Measurements from ENCODE around the gene ATP1B3. TPM values are rescaled to one million over a fixed set of nuclear protein-coding genes. Genes with fewer than 3 reads are reported as not detected.
"Not testable (repeated sequence)": the region's sequence is repeated elsewhere in the genome, so short reads cannot be mapped to it uniquely, and the experiment has no call there.

Gene ATP1B3
- total RNA-seq, 1 experiment from 2014 or later, result 94.3 TPM

DNA sequence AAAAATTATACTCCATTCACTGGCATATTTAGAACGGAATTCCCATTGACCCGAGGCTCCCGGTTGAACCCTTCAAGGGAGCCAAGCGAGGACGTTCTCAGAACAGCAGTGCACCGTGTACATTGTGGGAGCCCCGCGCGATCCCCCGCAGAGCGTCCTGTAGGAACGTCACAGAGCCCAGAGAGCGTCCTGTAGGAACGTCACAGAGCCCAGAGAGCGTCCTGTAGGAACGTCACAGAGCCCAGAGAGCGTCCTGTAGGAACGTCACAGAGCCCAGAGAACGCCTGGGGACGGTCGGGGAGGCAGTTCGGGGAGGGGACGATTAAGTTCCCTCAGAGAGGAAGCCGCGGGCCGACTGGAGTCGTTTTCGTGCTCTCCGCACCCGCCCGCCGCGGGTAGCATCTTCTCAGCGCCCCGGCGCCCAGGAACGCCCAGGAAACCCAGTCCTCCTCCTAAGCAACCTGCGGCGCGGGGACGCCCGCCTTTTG is 506 bp upstream of the ATP1B3 start:
- peaks cover 8% of the 10 kb centered on the region; the same call in 1 of the 2 replicates for H3K36me3 ChIP-seq
- peak overlapping the region; percentile 90 for H3K4me3 ChIP-seq
- H3K9me3 ChIP-seq (replicated peaks), result no peaks in the 10 kb centered on the region
- peak; percentile 71 to 77 for DNase-seq
- peaks cover 8% of the 10 kb centered on the region; the same call in 1 of the 2 replicates for H3K4me1 ChIP-seq
- H3K27ac ChIP-seq, result peak overlapping the region; percentile 54
- H3K27me3 ChIP-seq, result no peaks in the 10 kb centered on the region

DNA sequence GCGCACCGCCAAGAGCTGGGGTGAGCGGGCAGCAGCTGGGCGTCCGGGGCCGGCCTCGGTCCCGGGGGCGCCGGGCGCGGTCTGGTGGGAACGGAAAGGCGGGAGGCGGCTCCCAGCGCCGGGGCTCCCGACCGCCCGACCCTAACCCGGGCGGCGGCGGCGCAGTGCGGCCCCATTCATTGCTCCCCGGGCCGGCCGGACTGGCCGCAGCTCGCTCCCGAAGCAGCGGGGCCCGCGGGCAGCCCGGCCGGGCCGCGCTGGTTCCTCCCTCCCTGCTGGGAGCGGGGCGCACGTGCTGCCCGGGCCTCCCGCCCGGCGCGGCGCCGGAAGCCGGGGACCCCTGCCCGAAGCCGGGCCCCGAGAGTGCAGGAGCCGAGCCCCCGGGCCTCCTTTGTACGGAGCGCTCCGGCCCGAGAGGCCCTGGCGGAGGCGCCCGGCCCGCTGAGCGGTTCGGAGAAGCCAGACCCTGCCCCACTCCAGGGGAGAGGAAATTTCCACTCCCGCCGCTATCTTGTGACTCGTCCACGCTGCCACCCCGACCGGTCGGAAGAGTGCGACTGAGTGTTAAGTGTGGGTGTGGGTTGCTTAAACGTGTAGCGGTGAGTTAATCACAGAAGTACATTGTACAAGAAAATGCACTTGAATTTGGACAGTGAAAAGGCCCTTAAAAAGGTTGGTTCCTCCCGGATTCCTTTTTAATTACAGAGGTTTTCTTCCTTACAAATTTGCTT is 613 bp downstream of the ATP1B3 start:
- Histone ChIP-seq H3K27ac (peak overlapping the region; percentile 64), H3K4me3 (peak overlapping the region; percentile 90), H3K27me3 (no peaks in the 10 kb centered on the region), H3K36me3 (peaks cover 8% of the 10 kb centered on the region; the same call in 1 of the 2 replicates), H3K9me3 (replicated peaks) (no peaks in the 10 kb centered on the region), H3K4me1 (peaks cover 8% of the 10 kb centered on the region; the same call in 1 of the 2 replicates)
- DNase-seq, result peak; percentile 49 to 59

DNA sequence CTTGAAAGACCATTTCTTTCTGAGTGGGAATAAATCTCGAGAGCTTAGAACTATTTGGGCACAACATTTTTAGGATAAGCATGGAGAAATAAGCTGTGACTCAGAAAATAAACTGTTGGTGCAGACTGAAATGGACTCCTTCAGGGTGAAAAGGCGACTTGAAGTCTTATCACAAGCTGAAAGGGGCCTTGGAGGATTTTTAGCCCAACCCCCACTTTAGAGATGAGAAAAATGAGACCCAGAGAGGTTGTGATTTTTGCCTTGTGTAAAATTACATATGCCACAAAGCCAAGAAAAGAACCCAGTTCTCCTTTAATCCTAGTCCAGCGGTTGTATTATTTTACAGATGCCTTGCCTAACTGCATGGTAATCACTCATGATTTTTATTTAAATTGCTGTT is 1.5 kb downstream of the ATP1B3 start:
- Histone ChIP-seq H3K4me3 (peak overlapping the region; percentile 90), H3K36me3 (peaks cover 8% of the 10 kb centered on the region; the same call in 1 of the 2 replicates), H3K27ac (peak overlapping the region; percentile 64; the same call in 1 of the 2 replicates), H3K9me3 (replicated peaks) (no peaks in the 10 kb centered on the region), H3K4me1 (peaks cover 8% of the 10 kb centered on the region; the same call in 1 of the 2 replicates), H3K27me3 (no peaks in the 10 kb centered on the region)
- peak; percentile 8 to 34 for DNase-seq

DNA sequence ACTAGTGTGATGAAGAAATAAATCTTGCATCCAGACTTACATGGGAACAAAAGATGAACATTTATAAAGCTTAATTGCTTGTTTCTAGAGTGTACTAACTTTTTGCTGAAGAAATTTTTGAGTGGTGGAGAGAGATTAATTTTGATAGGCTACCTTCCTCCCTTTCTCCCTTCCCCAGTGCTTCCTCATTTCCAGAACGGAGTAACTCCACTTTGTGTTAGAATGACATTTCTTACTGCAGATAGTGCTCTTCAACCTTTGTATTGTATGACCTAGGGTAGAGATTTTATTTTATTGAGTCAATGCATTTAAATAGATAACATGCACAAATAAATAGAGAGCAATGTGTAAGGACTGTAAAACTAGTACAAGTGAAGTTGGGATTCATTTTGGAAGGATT is 1.9 kb downstream of the ATP1B3 start:
- peak in 1 of 2 experiments; percentile 12 for DNase-seq
- H3K4me1 ChIP-seq, result peaks cover 8% of the 10 kb centered on the region; the same call in 1 of the 2 replicates
- peaks cover 8% of the 10 kb centered on the region; the same call in 1 of the 2 replicates for H3K36me3 ChIP-seq
- no peaks in the 10 kb centered on the region for H3K27me3 ChIP-seq
- H3K9me3 ChIP-seq (replicated peaks), result no peaks in the 10 kb centered on the region
- peak overlapping the region; percentile 90 for H3K4me3 ChIP-seq
- no peak overlapping the region for H3K27ac ChIP-seq

DNA sequence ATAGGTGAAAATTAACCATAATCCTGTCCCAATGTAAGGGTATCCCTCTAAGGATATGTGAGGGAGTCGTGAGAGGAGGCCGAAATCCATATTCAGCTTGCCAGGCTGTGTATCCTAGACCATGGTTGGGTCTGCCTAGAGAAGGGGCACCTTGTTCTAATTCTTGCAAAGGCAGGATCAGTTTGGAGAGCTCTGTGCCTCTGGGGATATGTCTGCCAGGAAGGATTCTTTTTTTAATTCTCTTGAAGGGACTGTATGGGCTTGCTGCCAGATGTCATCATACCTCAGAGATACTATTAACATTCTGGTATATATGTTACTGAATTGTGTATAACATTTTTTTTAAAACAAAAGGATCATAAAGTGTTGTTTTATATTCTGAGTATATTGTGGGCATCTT is 2.4 kb downstream of the ATP1B3 start:
- H3K27ac ChIP-seq, result no peak overlapping the region
- DNase-seq, result peak; percentile 16 to 38
- peaks cover 8% of the 10 kb centered on the region; the same call in 1 of the 2 replicates for H3K36me3 ChIP-seq
- no peaks in the 10 kb centered on the region for H3K27me3 ChIP-seq
- H3K4me3 ChIP-seq, result peak overlapping the region; percentile 90
- no peaks in the 10 kb centered on the region for H3K9me3 ChIP-seq (replicated peaks)
- H3K4me1 ChIP-seq, result peaks cover 8% of the 10 kb centered on the region; the same call in 1 of the 2 replicates

DNA sequence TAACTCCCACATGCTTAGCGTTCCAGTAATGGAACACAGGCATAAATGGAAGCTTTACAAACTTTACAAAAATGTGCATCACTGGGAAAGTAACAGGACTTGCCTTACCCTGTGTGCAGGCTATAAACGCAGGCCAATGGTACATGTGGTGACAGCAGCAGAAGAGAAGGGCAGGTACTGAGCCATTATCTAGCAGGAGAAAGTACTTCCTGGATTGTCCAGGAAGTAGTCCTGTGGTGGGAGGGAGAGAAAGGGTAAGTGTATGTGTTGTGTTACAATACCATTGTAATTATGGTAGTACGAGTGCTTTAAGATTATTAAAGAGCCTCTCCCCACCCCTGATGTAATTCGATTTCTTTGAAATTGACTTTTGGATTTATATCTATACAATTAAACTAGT is 5.3 kb downstream of the ATP1B3 start:
- no peak for DNase-seq
- Histone ChIP-seq H3K27me3 (no peaks in the 10 kb centered on the region), H3K4me1 (peaks cover 8% of the 10 kb centered on the region; the same call in 1 of the 2 replicates), H3K9me3 (replicated peaks) (no peaks in the 10 kb centered on the region), H3K4me3 (no peak overlapping the region), H3K36me3 (peaks cover 24% of the 10 kb centered on the region), H3K27ac (no peak overlapping the region)

DNA sequence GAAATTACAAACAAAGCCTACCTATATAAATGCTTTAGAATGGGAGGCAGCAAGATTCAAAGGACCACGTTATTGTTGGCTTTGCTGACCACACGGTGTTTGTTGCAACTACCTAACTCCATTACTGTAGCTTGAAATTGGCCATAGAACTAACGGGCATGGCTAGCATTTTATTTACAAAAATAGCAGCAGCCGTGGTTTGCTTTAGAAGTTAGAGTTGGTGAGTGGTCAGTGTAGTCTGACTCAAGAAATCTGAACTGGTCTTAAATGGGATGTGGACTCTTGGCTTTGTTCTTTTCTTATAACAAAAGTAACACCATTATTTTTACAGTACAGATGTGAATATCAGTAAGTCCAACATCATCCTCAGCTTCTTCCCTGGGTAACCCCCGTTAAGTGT is 10.6 kb downstream of the ATP1B3 start:
- Histone ChIP-seq H3K36me3 (peaks cover 34% of the 10 kb centered on the region), H3K9me3 (replicated peaks) (no peaks in the 10 kb centered on the region; the same call in 1 of the 2 replicates), H3K4me3 (no peak overlapping the region), H3K27me3 (no peaks in the 10 kb centered on the region), H3K27ac (no peak overlapping the region), H3K4me1 (no peaks in the 10 kb centered on the region)
- no peak for DNase-seq

DNA sequence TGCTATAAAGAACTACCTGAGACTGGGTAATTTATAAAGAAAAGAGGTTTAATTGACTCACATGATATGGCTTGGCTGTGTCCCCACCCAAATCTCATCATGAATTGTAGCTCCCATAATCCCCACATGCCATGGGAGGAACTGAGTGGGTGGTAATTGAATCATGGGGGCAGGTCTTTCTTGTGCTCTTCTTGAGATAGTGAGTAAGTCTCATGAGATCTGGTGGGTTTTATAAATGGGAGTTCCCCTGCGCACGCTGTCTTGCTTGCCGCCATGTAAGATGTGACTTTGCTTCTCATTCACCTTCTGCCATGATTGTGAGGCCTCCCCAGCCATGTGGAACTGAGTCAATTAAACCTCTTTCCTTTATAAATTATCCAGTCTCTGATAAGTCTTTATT is 12.1 kb downstream of the ATP1B3 start:
- H3K4me3 ChIP-seq; DNase-seq; H3K27me3 ChIP-seq; H3K27ac ChIP-seq; H3K4me1 ChIP-seq; H3K9me3 ChIP-seq (replicated peaks): not testable (repeated sequence)
- H3K36me3 ChIP-seq, result peaks cover 39% of the 10 kb centered on the region

DNA sequence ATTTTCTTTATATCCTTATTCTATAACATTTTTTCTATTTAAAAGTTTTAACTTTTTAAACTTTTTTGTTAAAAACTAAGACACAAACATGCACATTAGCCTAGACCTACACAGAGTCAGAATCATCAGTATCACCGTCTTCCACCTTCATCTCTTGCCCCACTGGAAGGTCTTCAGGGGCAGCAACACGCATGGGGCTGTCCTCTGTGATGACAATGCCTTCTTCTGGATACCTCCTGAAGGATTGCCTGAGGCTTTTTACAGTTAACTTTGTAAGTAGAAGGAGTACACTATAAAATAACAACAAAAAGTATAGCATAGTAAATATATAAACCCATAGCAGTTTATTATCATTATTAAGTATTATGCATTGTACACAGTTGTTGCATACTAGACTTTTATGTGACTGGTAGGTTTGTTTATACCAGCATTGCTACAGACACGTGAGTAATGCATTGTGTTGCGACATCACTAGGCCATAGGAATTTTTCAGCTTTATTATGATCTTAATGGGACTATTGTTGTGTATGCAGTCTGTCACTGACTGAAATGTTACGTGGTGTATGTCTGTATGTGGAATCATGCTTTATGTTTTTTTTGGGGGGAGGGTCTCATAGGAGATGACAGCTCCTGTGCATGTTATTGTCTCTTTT is 18.2 kb downstream of the ATP1B3 start:
- Histone ChIP-seq H3K36me3 (peaks cover 34% of the 10 kb centered on the region), H3K4me1 (no peaks in the 10 kb centered on the region), H3K27me3 (no peaks in the 10 kb centered on the region), H3K27ac (no peak overlapping the region), H3K9me3 (replicated peaks) (peaks cover 5% of the 10 kb centered on the region; the same call in 1 of the 2 replicates), H3K4me3 (no peak overlapping the region)
- DNase-seq, result no peak

DNA sequence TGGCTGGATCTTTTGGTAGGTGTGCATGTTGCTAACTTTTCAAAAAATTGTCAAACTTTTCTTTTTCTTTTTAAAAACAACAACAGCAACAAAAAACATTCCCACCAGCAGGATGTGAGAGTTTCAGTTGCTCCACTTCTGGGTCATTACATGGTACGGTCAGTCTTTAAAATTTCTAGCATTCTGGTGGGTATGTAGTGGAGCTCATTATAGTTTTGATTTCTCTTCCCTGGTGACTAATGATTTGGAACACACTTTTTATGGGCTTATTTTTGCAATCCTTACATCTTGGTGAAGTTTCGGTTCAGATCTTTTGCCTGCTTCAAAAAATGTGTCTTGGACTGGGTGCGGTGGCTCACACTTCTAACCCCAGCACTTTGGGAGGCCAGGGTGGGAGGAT is 19.3 kb downstream of the ATP1B3 start:
- Histone ChIP-seq H3K27ac (no peak overlapping the region), H3K4me1 (no peaks in the 10 kb centered on the region), H3K9me3 (replicated peaks) (peaks cover 10% of the 10 kb centered on the region; the same call in 1 of the 2 replicates), H3K4me3 (no peak overlapping the region), H3K36me3 (peaks cover 41% of the 10 kb centered on the region), H3K27me3 (no peaks in the 10 kb centered on the region)
- DNase-seq, result no peak

DNA sequence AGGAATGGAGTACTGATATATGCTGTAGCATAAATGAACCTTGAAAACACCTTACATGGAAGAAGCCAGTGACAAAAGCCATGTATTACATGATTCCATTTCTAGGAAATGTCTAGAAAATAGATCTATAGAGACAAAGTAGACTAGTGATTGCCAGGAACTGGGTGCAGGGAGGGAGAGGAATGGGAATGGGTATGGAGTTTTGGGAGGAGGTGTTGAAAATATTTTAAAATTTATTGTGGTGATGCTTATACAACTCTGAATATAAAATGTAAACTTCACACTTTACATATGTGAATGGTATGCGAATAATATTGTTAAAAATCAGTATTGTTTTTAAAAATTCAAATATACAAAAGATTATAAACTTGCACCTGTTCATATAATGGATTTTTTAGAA is 22.5 kb downstream of the ATP1B3 start:
- no peak for DNase-seq
- Histone ChIP-seq H3K9me3 (replicated peaks) (peaks cover 10% of the 10 kb centered on the region; the same call in 1 of the 2 replicates), H3K27ac (no peak overlapping the region), H3K27me3 (no peaks in the 10 kb centered on the region), H3K4me3 (no peak overlapping the region), H3K4me1 (no peaks in the 10 kb centered on the region), H3K36me3 (peaks cover 45% of the 10 kb centered on the region)

DNA sequence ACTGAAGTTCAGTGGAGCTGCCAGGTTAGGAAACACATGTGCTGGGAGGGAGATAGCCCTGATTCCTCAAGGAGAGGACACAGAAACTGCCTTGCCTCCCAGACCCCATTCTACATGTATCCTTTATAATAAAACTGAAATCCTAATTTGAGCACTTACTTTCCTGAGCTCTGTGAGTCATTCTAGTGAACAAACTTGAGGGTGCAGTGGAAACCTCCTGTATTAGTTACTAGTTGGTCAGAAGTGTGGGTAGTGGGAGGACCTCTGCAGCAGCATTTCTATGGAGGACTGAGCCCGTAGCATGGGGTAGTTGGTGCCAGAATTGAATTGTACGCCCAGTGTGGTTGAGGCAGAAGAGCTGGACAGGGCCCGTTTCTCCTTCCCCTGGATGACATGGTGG is 23.9 kb downstream of the ATP1B3 start:
- Histone ChIP-seq H3K4me1 (no peaks in the 10 kb centered on the region), H3K27ac (no peak overlapping the region), H3K36me3 (peaks cover 44% of the 10 kb centered on the region), H3K9me3 (replicated peaks) (peaks cover 10% of the 10 kb centered on the region; the same call in 1 of the 2 replicates), H3K27me3 (no peaks in the 10 kb centered on the region), H3K4me3 (no peak overlapping the region)
- no peak for DNase-seq

DNA sequence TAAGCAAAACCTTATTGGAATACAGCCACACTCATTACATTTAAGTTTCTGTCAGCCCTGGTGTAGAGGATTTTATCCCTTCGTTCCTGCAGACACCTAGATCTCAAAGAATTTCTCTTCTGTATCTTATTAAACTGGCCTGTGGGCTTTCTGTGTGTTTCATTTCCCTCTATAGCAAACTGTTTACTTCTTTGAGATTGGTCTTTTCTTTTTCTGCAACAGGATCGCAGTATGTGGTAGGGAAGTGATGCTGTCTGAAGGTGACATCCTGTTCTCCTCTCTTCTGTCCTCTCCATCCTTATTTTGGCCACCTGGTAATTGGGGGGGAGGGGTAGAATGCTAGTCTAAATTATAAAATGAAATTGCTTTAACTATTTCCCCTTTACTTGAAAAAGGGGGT is 25.5 kb downstream of the ATP1B3 start:
- H3K27me3 ChIP-seq, result no peaks in the 10 kb centered on the region
- H3K4me1 ChIP-seq, result no peaks in the 10 kb centered on the region
- H3K4me3 ChIP-seq, result no peak overlapping the region
- peaks cover 10% of the 10 kb centered on the region; the same call in 1 of the 2 replicates for H3K9me3 ChIP-seq (replicated peaks)
- DNase-seq, result no peak
- H3K27ac ChIP-seq, result no peak overlapping the region
- H3K36me3 ChIP-seq, result peaks cover 53% of the 10 kb centered on the region

DNA sequence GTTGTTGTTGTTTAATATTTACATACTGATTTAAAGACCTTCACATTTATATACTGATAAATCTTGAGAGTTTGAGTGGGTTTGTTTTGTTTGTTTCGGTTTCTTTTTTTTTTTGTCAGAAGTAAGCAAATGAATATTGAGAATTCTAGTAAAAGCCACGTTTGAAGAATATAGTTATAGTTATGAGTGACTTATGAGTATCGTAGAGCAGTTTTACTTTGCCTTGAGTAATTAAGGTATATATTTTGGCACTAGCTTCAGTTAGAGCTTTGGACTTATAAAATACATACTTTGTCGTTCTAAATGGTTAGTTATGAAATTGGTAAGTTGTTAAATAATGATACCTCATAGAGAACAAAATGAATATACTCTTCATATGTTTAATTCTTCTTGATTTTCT is 27.8 kb downstream of the ATP1B3 start:
- peaks cover 50% of the 10 kb centered on the region for H3K36me3 ChIP-seq
- H3K9me3 ChIP-seq (replicated peaks), result peaks cover 6% of the 10 kb centered on the region; the same call in 1 of the 2 replicates
- no peak overlapping the region for H3K27ac ChIP-seq
- no peaks in the 10 kb centered on the region for H3K27me3 ChIP-seq
- H3K4me1 ChIP-seq, result no peaks in the 10 kb centered on the region
- no peak for DNase-seq
- no peak overlapping the region for H3K4me3 ChIP-seq

DNA sequence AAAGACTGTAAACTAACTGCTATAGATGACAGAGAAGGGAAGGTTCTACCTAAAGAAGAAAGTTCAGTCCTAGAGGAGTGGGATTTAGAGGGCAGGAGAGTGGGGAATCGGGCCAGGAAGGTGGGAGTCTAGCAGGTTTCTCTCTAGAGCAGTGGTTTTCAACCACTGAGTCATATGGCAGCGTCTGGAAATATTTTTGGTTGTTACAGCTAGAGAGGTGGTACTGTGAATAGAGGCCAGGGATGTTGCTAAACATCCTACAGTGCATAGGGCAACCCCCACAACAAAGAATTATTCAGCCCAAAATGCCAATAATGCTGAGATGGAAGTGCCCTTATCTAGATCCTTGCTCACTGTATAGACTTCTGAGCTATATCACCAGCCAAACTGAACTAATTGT is 28.7 kb downstream of the ATP1B3 start:
- Histone ChIP-seq H3K36me3 (peaks cover 59% of the 10 kb centered on the region), H3K27me3 (no peaks in the 10 kb centered on the region), H3K4me1 (no peaks in the 10 kb centered on the region), H3K4me3 (no peak overlapping the region), H3K27ac (no peak overlapping the region), H3K9me3 (replicated peaks) (peaks cover 3% of the 10 kb centered on the region; the same call in 1 of the 2 replicates)
- no peak for DNase-seq

Measured in SJCRH30 (cell line).